GM21825 (cell line): ENCODE measurements around the gene AFF3.

Source experiments
- ATAC-seq: cut with Tn5 transposase; IDR thresholded peaks from one replicate; pipeline ENCODE4 v1.9.1; 2021; ENCODE audit warnings: mild to moderate bottlenecking, moderate library complexity; ENCODE audit not compliant: unreplicated experiment

AFF3 gene

GRCh38 chr2:99652862-99653261 is 489.5 kb downstream of the AFF3 start:
- ATAC-seq: no peak

DNA sequence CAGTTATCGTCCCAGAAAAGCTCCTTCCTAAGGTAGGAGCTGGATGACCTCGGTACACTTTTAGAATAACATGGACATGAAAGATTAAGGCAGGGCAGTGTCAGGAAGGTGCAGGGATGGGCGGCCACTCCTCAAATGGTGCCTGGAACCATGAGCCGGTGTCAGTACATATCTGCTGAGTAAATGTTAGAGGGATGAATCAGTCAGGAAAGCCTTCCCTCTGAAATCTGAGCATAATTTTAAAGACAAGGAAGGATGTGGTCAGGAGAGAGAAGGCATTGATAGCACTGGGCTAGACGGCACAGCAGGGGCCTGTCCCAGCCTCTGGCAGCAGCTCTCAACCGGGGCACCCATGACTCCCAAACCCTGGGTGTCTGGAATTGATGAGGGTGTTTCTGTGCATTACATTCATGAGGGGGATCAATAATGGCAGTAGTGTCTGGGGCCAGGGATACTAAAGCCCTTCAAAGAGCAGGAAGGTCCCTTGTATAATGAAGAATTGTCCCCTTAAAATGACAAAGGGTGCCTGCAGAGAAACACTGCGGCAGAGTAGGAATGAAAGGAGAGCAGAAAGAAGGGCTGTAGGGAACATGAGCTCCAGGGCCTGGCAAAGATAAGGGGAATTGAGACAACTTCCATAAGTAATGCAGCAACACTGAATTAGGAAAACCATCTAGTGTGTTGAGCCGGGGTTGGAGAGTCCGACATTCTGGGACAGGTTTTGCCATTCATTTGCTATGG is 490.3 kb downstream of the AFF3 start:
- ATAC-seq: no peak

DNA sequence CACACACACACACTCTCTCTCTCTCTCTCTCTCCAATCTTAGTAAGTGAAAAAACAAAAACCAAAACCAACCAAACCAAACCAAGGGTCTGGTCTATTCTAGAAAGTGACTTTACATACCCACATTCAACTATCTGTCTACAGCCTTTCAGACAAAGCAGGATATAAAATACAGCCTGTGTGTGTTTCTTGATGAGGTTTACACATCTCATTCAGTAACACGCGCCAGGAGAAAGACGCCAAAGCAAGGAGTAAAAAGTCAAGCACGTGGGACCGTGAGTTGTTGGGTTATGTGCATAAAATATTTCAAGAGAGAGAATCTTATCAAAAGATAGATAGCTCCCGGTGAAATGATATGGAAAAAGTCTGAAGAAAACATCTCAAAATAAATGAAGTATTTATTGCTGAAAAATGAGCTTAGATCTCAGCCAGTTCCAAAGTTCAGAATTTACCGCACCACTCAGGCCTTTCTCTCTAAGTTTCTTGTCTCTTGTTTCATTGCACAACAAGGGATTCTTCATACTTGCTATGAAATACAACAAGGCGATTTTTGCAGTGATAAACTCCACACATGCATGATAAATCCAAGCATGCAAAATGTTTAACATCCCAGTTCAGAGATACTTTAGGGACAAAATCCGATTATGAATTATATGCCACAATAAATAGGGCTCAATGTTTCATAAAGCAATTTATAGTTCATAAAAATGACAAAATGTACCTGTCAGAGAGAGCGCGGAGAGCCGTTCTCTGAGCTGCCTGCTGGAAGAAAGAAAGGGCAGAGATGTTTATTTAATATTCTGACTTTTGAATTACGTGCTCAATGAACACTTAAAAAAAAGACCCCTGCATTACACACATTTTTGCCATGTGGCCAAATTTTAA is 493.2 kb downstream of the AFF3 start:
- ATAC-seq: no peak

- no peak for ATAC-seq
These were observed 494.1 kb downstream of the AFF3 start for GRCh38 chr2:99648178-99648844.

- ATAC-seq: no peak
These were observed 496.4 kb downstream of the AFF3 start for GRCh38 chr2:99645960-99646359.

GRCh38 chr2:99644419-99644787 is 498.0 kb downstream of the AFF3 start:
- ATAC-seq: no peak

GRCh38 chr2:99643787-99644418 is 498.5 kb downstream of the AFF3 start:
- ATAC-seq: no peak

DNA sequence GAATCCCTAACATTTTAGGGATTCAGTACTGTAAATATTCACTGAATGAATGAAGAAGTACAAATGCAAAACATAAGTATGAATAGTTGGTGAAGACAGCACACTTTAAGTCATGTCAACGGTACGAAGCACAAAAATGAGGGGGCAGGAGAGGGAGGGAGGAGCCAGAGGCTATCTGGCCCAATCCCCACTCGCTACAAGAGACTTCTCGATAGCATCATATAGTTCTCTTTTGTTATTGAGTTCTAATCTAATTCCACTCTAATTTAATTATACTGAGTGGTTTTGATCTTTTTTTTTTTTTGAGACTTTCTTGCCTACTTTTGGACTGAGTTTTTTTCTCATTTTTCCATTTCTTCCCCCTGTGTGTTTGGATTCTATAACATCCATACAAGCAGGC is 500.4 kb downstream of the AFF3 start:
- no peak for ATAC-seq

- no peak for ATAC-seq
These were observed 501.7 kb downstream of the AFF3 start for GRCh38 chr2:99640635-99641151.

- no peak for ATAC-seq
These were observed 503.6 kb downstream of the AFF3 start for GRCh38 chr2:99638791-99639190.

- ATAC-seq: no peak
These were observed 505.2 kb downstream of the AFF3 start for GRCh38 chr2:99637159-99637697.

DNA sequence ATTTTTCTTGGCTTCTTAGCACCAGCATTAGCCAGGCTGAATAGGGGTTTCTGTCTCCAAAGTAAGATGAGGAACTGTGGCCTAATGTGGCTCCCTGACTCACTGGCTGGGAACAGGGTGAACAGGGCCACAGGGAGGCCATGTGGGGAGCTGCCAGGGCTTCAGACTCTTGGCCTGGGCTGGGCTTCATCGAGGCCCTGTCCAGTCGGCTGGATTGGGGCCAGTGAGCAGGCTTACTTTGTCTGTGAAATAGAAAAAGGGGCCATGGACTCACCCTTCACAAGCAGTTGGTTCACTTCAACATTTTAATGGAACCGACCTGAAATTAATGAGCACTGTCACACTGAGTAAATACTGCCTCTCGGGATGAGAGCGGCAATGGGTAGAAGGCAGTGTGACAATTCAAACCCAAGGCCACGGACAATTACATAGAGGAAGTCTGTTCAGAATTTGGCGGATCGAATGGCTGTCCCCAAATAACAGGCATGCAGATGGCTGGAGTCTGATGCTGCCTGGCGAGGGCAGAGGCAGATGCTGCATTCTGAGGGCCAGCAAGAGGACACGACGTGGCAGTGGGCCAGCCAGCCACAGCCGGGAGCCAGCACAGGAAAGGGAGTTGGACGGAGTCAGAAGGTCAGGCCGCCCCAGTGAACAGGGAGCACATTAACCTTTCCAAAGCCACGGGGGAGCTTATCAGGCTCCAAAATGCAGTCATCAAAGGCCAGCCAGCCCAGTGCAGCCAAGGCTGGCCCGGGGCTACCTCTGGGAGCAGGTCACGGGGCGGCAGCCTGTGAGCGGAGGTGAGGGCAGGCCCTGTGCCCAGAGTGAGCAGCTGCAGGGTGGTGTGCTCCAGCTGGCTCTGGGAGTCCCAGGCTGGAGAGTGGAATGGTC is 506.0 kb downstream of the AFF3 start:
- ATAC-seq: no peak

GRCh38 chr2:99635710-99636109 is 506.7 kb downstream of the AFF3 start:
- no peak for ATAC-seq

DNA sequence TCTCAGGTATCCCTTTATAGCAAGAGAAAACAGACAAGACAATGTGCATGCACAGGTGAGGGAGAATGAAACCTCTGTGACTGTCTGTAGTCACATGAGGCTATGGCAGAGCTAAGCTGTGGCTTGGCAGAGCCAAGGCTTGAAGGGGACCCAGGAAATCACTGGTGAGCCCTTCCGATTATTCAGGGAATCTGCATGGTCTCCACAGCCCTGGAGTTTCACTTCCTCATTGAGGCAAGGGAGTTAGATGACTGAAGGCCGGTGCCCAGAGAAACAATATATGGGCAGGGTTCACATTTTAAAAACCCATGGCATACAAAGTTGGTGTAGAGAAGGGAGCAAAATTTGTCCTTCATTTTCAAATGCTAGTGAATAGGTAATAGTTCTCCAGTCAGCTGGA is 508.2 kb downstream of the AFF3 start:
- no peak for ATAC-seq

DNA sequence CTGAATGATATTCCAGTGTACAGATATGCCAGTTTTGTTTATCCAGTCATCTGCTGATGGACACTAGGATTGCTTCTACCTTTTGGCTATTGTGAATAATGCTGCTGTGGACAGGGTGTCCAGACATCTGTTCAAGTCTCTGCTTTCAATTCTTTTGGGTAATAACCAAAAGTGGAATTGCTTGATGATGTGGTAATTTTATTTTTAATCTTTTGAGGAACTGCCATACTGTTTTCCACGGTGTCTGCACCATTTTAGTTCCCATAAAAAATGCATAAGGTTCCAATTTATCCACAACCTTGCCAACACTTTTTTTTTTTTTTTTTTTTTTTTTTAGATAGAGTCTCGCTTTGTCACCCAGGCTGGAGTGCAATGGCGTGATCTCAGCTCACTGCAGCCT is 510.7 kb downstream of the AFF3 start:
- ATAC-seq: no peak

GRCh38 chr2:99629320-99629719 is 513.1 kb downstream of the AFF3 start:
- ATAC-seq: no peak

GRCh38 chr2:99626158-99626557 is 516.2 kb downstream of the AFF3 start:
- no peak for ATAC-seq

DNA sequence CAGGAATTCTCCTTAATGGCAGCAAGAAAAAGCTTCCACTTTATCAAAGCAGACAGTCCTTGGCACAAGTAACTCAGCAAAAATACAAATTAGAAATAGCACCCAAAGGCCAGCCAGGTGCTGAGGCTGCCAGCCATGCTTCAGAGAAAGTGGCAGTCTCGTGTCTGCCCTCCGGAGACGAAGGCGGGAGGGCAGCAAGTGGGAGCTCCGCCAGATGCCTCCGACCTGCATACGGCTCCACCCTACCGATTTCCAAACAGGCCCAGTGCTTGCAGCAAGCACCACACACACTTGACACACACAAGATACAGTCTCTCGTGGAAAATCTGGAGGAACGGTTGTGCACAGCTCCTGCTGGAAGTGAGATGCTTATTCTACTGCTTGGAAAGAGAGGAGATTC is 517.7 kb downstream of the AFF3 start:
- no peak for ATAC-seq

DNA sequence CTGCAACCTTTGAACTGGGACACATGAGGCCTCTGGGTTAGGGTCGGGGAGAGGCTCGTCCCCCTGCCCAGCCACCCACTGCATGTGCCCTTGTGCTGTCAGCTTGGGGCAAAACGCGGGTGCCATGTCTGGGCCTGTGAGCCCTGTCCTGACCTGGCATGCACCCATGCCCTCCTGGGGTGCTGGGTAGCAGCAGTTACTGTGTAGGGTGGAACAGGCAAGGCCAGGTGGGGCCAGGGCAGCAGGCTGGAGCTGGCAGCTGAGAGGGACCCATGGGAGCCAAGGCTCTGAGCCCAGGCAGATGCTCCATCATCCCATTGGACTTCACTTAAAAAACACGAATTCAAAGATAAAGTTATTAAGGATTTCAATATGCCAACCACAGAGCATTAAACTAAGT is 518.8 kb downstream of the AFF3 start:
- ATAC-seq: no peak

- no peak for ATAC-seq
These were observed 519.4 kb downstream of the AFF3 start for GRCh38 chr2:99623035-99623434.
